GM12875 (cell line): ENCODE measurements around the gene PRR4.

Source experiments
- H3K4me3 ChIP-seq: one replicate; pipeline ENCODE4 v1.5.1; 2011; ENCODE audit warnings: low read depth, low read length, control low read depth
- TF ChIP-seq, protein P1 (sequence below): IDR thresholded peaks from 2 replicates; pipeline ENCODE4 v1.5.1; 2011; ENCODE audit warnings: low read depth, mild to moderate bottlenecking, control low read depth, inconsistent platforms, low read length, moderate library complexity, borderline replicate concordance; ENCODE audit not compliant: insufficient read depth

Gene PRR4

DNA sequence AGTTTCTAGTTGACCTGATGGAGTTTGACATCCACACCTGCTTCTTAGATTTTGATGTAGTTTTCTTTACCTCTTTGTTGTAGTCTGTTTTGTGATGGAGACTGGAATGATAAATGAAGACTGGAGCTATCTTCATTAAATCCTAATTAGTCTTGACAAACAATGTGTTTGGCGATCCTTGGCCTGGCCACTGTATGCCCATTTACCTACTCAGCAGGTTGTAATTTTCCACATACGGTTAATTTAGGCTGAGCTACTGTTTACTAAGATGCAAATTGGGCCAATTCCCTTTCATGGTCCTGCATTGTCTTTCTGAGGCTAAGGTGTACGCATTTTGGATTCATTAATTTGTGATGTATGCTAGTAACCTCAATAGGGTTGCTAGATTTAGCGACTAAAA lies 46.7 kb downstream of the PRR4 start, which contains the start of gene TAS2R7:
Gene TAS2R7, minus strand, starts transcription at position 41 of the 400 bp plus-strand sequence. CDS start 57 bp downstream, outside the sequence.
- TF ChIP-seq, protein P1, sequence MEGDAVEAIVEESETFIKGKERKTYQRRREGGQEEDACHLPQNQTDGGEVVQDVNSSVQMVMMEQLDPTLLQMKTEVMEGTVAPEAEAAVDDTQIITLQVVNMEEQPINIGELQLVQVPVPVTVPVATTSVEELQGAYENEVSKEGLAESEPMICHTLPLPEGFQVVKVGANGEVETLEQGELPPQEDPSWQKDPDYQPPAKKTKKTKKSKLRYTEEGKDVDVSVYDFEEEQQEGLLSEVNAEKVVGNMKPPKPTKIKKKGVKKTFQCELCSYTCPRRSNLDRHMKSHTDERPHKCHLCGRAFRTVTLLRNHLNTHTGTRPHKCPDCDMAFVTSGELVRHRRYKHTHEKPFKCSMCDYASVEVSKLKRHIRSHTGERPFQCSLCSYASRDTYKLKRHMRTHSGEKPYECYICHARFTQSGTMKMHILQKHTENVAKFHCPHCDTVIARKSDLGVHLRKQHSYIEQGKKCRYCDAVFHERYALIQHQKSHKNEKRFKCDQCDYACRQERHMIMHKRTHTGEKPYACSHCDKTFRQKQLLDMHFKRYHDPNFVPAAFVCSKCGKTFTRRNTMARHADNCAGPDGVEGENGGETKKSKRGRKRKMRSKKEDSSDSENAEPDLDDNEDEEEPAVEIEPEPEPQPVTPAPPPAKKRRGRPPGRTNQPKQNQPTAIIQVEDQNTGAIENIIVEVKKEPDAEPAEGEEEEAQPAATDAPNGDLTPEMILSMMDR: no peak
- H3K4me3 ChIP-seq: no peak within 1 kb of the TSS

DNA sequence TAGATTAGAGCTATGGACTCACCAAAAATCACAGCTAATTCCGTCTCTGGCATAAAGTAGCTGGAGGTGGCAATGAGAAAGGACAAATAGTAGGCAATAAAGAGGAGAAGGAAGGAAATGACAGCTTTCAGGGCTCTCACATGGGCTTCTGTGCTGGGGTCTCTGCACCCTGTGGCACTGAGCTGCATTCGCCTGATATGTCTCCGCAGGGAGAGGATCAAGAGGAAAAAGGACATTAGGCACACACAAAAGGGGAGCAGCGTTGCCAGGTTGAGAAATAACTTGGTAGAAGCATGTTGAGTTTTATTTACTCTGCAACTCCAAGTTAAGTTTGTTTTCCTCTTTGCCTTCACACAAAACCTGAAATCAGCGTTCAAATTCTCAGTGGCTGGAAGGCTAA lies 47.5 kb downstream of the PRR4 start:
- TF ChIP-seq, protein P1: no peak
- H3K4me3 ChIP-seq: no peak overlapping the region
